T-cell (primary cell): ENCODE data around the gene RPS27A. TPM values are rescaled to one million over a fixed set of nuclear protein-coding genes. Genes with fewer than 3 reads are reported as not detected.
"Not testable (repeated sequence)": the region's sequence is repeated elsewhere in the genome, so short reads cannot be mapped to it uniquely, and the experiment has no call there.

Source experiments
- ATAC-seq, 4 experiments: fragments of 200-7000 bp in 3 of 4; fragments of 150-1000 bp in 1 of 4; cut with Tn5 transposase; replicated peaks in 1 of 4; 1 replicate in 3 of 4; 2 replicates in 1 of 4; pipeline ENCODE4 v1.10.0; 2021; ENCODE audit warnings: moderate library complexity in 3 of 4, mild to moderate bottlenecking in 2 of 4, moderate number of reproducible peaks in 1 of 4
- CTCF ChIA-PET, 2 donors: fragments of 300-600 bp; sonication (Branson Sonifier 250); formaldehyde crosslinking; loops; one replicate each; lab custom pipeline; 2022; ENCODE audit warnings: antibody characterized with exemption in 2 of 2; lab: Charles Lee
- POLR2A ChIA-PET, 2 donors: fragments of 300-600 bp; sonication (Branson Sonifier 250); formaldehyde crosslinking; loops; one replicate each; lab custom pipeline; 2022; ENCODE audit warnings: antibody characterized with exemption in 2 of 2; lab: Charles Lee
- DNase-seq, 35 experiments: peaks; one replicate each; pipeline versions ENCODE4 v3.0.0 to v3.0.0-alpha.2; 2013 to 2023
- H3K27ac ChIP-seq: one replicate; pipeline ENCODE4 v1.5.1; 2013; ENCODE audit warnings: low read length
- H3K27me3 ChIP-seq, 2 experiments: replicated peaks in 1 of 2; 1 replicate in 1 of 2; 2 replicates in 1 of 2; pipeline versions ENCODE4 v1.6.1 to v1.7.0; 2013; ENCODE audit warnings: low read length in 1 of 2, mixed read lengths in 1 of 2; ENCODE audit not compliant: control insufficient read depth in 2 of 2, insufficient read depth in 2 of 2; ENCODE audit errors: extremely low read depth in 1 of 2
- H3K36me3 ChIP-seq, 2 donors: 1 replicate in 1 of 2; 2 replicates in 1 of 2; pipeline versions ENCODE4 v1.6.1 to v1.7.0; 2013; ENCODE audit warnings: low read length in 1 of 2; ENCODE audit not compliant: control insufficient read depth in 2 of 2, insufficient read depth in 1 of 2; ENCODE audit errors: extremely low read depth in 1 of 2
- H3K4me1 ChIP-seq, 2 experiments: 1 replicate in 1 of 2; 2 replicates in 1 of 2; pipeline versions ENCODE4 v1.6.1 to v1.7.0; 2013; ENCODE audit warnings: low read length in 2 of 2, mixed read lengths in 1 of 2; ENCODE audit not compliant: insufficient read depth in 2 of 2, control insufficient read depth in 1 of 2; ENCODE audit errors: extremely low read depth in 1 of 2
- H3K4me3 ChIP-seq, 2 donors: 1 replicate in 1 of 2; 2 replicates in 1 of 2; pipeline versions ENCODE4 v1.5.1 to v1.7.0; 2013; ENCODE audit warnings: mild to moderate bottlenecking in 2 of 2, low read length in 1 of 2, moderate library complexity in 1 of 2; ENCODE audit not compliant: control insufficient read depth in 1 of 2; ENCODE audit errors: extremely low read depth in 1 of 2
- H3K9me3 ChIP-seq: 2 replicates; pipeline ENCODE4 v1.7.0; 2013
- H3K27ac Mint-ChIP-seq, 2 donors: one replicate each; pipeline ENCODE4 v1.8.0; 2020 to 2021; ENCODE audit warnings: mild to moderate bottlenecking in 2 of 2, mixed read lengths in 2 of 2
- H3K27me3 Mint-ChIP-seq, 2 donors: one replicate each; pipeline ENCODE4 v1.8.0; 2021 to 2022; ENCODE audit warnings: mixed read lengths in 2 of 2
- H3K36me3 Mint-ChIP-seq: one replicate; pipeline ENCODE4 v1.8.0; 2021; ENCODE audit warnings: mixed read lengths
- H3K4me1 Mint-ChIP-seq, 3 donors: one replicate each; pipeline ENCODE4 v1.8.0; 2020 to 2022; ENCODE audit warnings: mixed read lengths in 3 of 3, mild to moderate bottlenecking in 1 of 3
- H3K4me3 Mint-ChIP-seq, 3 donors: one replicate each; pipeline ENCODE4 v1.8.0; 2020 to 2022; ENCODE audit warnings: mild to moderate bottlenecking in 3 of 3, mixed read lengths in 3 of 3, moderate library complexity in 3 of 3
- H3K9me3 Mint-ChIP-seq, 3 donors: one replicate each; pipeline ENCODE4 v1.8.0; 2020 to 2022; ENCODE audit warnings: mixed read lengths in 3 of 3
- WGBS: methylation state at CpG from one replicate; pipeline ENCODE4 v1.1.5; 2013; ENCODE audit warnings: missing lambda C conversion rate; ENCODE audit not compliant: insufficient coverage; 5-methylcytosine and 5-hydroxymethylcytosine counted together
- total RNA-seq, 35 experiments: library from RNA in 6 of 35; stranded (reverse) in 6 of 35; fragments of 120-200 nt in 1 of 35; gene quantifications; one replicate each; pipeline versions ENCODE4 v1.2.1 to v1.2.4 and lab custom pipeline; 2013 to 2026

The RPS27A gene
- total RNA-seq, 5 donors from 2014 or later (not counting 1 experiment from before 2014, with no cell fraction given): 1,619 to 1,934 (median 1,876) TPM

- ATAC-seq, H3K9me3 ChIP-seq, H3K4me1 ChIP-seq, H3K27ac Mint-ChIP-seq, H3K27me3 ChIP-seq, POLR2A ChIA-PET, H3K27me3 Mint-ChIP-seq, CTCF ChIA-PET, H3K9me3 Mint-ChIP-seq, DNase-seq, H3K4me1 Mint-ChIP-seq, H3K27ac ChIP-seq, H3K4me3 ChIP-seq, H3K4me3 Mint-ChIP-seq: not testable (repeated sequence)
- 100% methylated on average over 6 of the region's 8 CpGs for WGBS
- peaks cover 0 to 21% of the 10 kb centered on the region in 2 donors for H3K36me3 ChIP-seq
- H3K36me3 Mint-ChIP-seq: peaks cover 23% of the 10 kb centered on the region
Observed at GRCh38 chr2:55241582-55241981, 9.1 kb downstream of the RPS27A start.

GRCh38 chr2:55242617-55243016 is 10.1 kb downstream of the RPS27A start:
- ChIA-PET POLR2A (no interaction called here), CTCF (no interaction called here)
- no peak overlapping the region for H3K4me3 Mint-ChIP-seq
- no CpG with 5 or more reads among the region's 1 CpG for WGBS
- H3K27ac Mint-ChIP-seq: peak overlapping the region in 1 of 2 donors; percentile 2
- no peaks in the 10 kb centered on the region for H3K27me3 Mint-ChIP-seq
- ATAC-seq: no peak
- H3K4me3 ChIP-seq: no peak overlapping the region
- H3K27ac ChIP-seq: no peak overlapping the region
- no peaks in the 10 kb centered on the region for H3K27me3 ChIP-seq
- no peaks in the 10 kb centered on the region for H3K9me3 ChIP-seq
- H3K36me3 Mint-ChIP-seq: peaks cover 30% of the 10 kb centered on the region
- peaks cover 5 to 7% (median 6%) of the 10 kb centered on the region in 3 donors for H3K4me1 Mint-ChIP-seq
- H3K9me3 Mint-ChIP-seq: no peaks in the 10 kb centered on the region
- DNase-seq: no peak
- H3K4me1 ChIP-seq: no peaks in the 10 kb centered on the region
- H3K36me3 ChIP-seq: peaks cover 0 to 20% of the 10 kb centered on the region in 2 donors

- peaks cover 0 to 24% of the 10 kb centered on the region in 2 donors for H3K36me3 ChIP-seq
- ChIA-PET POLR2A (no interaction called here), CTCF (no interaction called here)
- ATAC-seq: no peak
- no peaks in the 10 kb centered on the region for H3K27me3 ChIP-seq
- no peak overlapping the region for H3K4me3 ChIP-seq
- H3K27ac Mint-ChIP-seq: no peak overlapping the region
- peaks cover 34% of the 10 kb centered on the region for H3K36me3 Mint-ChIP-seq
- no peaks in the 10 kb centered on the region for H3K4me1 ChIP-seq
- no peaks in the 10 kb centered on the region for H3K9me3 Mint-ChIP-seq
- no peaks in the 10 kb centered on the region for H3K9me3 ChIP-seq
- H3K27ac ChIP-seq: no peak overlapping the region
- WGBS: 100% methylated on average over 1 of the region's 5 CpGs
- DNase-seq: no peak
- H3K4me1 Mint-ChIP-seq: no peaks in the 10 kb centered on the region
- no peak overlapping the region for H3K4me3 Mint-ChIP-seq
- no peaks in the 10 kb centered on the region for H3K27me3 Mint-ChIP-seq
Observed at GRCh38 chr2:55245411-55245810, 12.9 kb downstream of the RPS27A start.

GRCh38 chr2:55247025-55247424 is 14.5 kb downstream of the RPS27A start:
- 100% methylated on average over 4 of the region's 5 CpGs for WGBS
- Histone ChIP-seq H3K9me3 (no peaks in the 10 kb centered on the region), H3K4me1 (no peaks in the 10 kb centered on the region), H3K27me3 (no peaks in the 10 kb centered on the region), H3K27ac (no peak overlapping the region), H3K4me3 (no peak overlapping the region), H3K36me3 (peaks cover 0 to 26% of the 10 kb centered on the region in 2 donors)
- DNase-seq (no peak), ATAC-seq (no peak)
- H3K4me1 Mint-ChIP-seq: no peaks in the 10 kb centered on the region
- no peak overlapping the region for H3K4me3 Mint-ChIP-seq
- H3K27ac Mint-ChIP-seq: no peak overlapping the region
- no peaks in the 10 kb centered on the region for H3K9me3 Mint-ChIP-seq
- H3K27me3 Mint-ChIP-seq: no peaks in the 10 kb centered on the region
- POLR2A ChIA-PET: interaction anchor here (0.5 to 0.6 kb wide), 3 partner anchors 118 to 1205 kb away, joined by 3 read pairs; no protein-coding TSS in a partner anchor
- H3K36me3 Mint-ChIP-seq: peaks cover 34% of the 10 kb centered on the region
- CTCF ChIA-PET: no interaction called here

- Mint-ChIP-seq H3K4me1 (no peaks in the 10 kb centered on the region), H3K36me3 (peaks cover 27% of the 10 kb centered on the region), H3K27ac (no peak overlapping the region), H3K4me3 (no peak overlapping the region), H3K27me3 (no peaks in the 10 kb centered on the region), H3K9me3 (no peaks in the 10 kb centered on the region)
- Histone ChIP-seq H3K9me3 (no peaks in the 10 kb centered on the region), H3K27ac (no peak overlapping the region), H3K27me3 (no peaks in the 10 kb centered on the region), H3K4me3 (no peak overlapping the region), H3K36me3 (peaks cover 4 to 38% of the 10 kb centered on the region in 2 donors), H3K4me1 (no peaks in the 10 kb centered on the region)
- WGBS: no CpG with 5 or more reads among the region's 3 CpGs
- ChIA-PET CTCF (interaction anchor here in 1 of 2 donors (0.5 kb wide), 1 partner anchor 57 kb away, joined by 3 read pairs; no protein-coding TSS in a partner anchor), POLR2A (interaction anchor here in 1 of 2 donors (0.6 kb wide), 1 partner anchor 14 kb away, joined by 3 read pairs; no protein-coding TSS in a partner anchor)
- no peak for DNase-seq
- no peak for ATAC-seq
Observed at GRCh38 chr2:55252832-55253231, 20.3 kb downstream of the RPS27A start.

- not testable (repeated sequence) for H3K27me3 Mint-ChIP-seq
Observed at GRCh38 chr2:55259586-55259985, 27.1 kb downstream of the RPS27A start.

More at GRCh38 chr2:55259586-55259985, 27.1 kb downstream of the RPS27A start:
- H3K4me3 ChIP-seq, H3K9me3 Mint-ChIP-seq, CTCF ChIA-PET, H3K27ac ChIP-seq, H3K27ac Mint-ChIP-seq, DNase-seq, ATAC-seq, H3K4me1 Mint-ChIP-seq, H3K4me1 ChIP-seq, H3K4me3 Mint-ChIP-seq, H3K9me3 ChIP-seq, H3K27me3 ChIP-seq: not testable (repeated sequence)
- peaks cover 3 to 42% of the 10 kb centered on the region in 2 donors for H3K36me3 ChIP-seq
- H3K36me3 Mint-ChIP-seq: peaks cover 20% of the 10 kb centered on the region
- POLR2A ChIA-PET: interaction anchor here (0.6 to 0.7 kb wide), 4 partner anchors 39 to 1363 kb away, joined by 3 to 9 read pairs (median 4); no protein-coding TSS in a partner anchor
- no CpG with 5 or more reads among the region's 3 CpGs for WGBS
